ELF-1 (cell line): ENCODE measurements around the gene CRADD.
"Not testable (repeated sequence)": the region's sequence is repeated elsewhere in the genome, so short reads cannot be mapped to it uniquely, and the experiment has no call there.

Source experiments
- DNase-seq: peaks from one replicate; pipeline ENCODE4 v3.0.0-alpha.2; 2016; ENCODE audit warnings: low read depth, low spot score

Gene CRADD

GRCh38 chr12:93929081-93929480 lies 251.9 kb downstream of the CRADD start:
- not testable (repeated sequence) for DNase-seq

DNA sequence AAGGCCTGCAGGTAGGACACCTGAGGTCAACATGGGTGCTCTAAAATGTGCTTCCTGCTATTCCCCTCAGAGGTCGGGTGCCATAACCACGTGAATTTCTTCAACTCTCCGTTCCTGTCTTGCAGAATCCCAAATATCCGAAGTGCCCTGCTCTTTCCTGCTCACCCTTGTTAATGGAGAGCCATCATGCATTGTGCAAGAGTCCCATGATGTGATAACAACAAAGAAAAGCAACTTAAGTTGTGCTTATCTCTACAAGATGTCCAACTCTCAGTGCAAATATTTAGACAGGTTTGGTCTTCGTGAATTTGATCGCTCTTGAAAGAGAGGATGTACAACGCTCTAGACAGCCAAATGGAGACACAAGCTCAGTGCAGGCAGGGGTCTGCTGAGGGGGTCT lies 260.6 kb downstream of the CRADD start:
- DNase-seq, result no peak

DNA sequence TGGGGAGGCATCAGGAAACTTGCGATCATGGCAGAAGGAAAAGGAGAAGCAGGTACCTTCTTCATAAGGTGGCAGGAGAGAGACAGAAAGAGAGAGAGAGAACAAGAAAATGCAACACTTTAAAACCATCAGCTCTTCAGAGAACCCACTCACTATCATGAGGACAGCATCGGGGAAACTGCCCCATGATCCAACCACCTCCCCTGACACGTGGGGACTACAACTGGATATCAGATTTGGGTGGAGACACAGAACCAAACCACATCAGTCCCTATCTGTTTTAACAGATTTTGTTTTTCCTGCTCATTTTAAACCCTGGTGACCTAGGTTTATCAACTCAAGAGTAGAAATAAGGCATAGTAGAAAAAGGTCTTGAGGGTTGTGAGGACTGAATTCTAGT lies 261.1 kb downstream of the CRADD start:
- DNase-seq, result no peak

DNA sequence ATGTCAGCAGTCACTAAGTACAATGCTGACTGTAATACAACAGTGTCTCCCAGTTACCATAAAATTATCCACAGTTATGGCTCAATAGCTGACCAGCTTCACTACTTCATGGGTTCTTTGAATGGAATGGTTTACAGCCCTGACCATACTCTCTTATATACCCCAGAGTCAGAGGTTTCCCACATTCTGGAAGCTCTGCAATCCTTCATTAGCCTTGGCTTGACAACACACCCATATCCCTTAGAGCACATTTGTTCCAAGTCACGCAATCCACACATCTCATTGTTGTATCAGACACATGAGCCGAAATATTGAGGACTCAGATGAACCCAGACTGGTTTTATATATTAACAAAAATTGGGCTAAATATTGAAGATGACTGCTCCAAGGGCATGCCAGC lies 261.8 kb downstream of the CRADD start:
- no peak for DNase-seq

GRCh38 chr12:93939641-93940325 lies 262.6 kb downstream of the CRADD start:
- no peak for DNase-seq

- no peak for DNase-seq
Measured at GRCh38 chr12:93943780-93944179, 266.6 kb downstream of the CRADD start.

DNA sequence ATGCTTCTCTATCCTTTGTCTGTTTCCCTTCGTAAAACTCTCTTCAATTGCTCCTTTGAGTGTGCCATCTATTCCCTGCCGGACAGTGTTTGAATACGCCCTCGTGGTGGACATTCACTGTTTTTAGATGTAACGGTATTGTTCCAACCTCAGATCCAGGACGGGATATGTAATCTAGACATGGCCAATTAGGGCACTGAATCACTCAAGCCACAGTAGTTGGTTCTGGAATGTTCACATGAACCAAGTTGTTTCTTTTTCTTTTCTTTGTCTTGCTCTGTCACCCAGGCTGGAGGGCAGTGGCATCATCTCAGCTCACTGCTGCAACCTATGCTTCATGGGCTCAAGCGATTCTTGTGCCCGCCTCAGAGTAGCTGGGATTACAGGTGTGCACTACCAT lies 267.0 kb downstream of the CRADD start:
- DNase-seq, result no peak
